Nephron (organoid): Measurements from ENCODE around the gene C2CD2L.
A peak's percentile ranks its signal among the peaks of the same experiment; 100 is the strongest.

ENCODE experiments used
- H3K27ac Mint-ChIP-seq, 3 experiments: 2 replicates each; pipeline ENCODE4 v1.8.0; 2020; ENCODE audit warnings: mixed read lengths in 3 of 3, mild to moderate bottlenecking in 2 of 3, moderate library complexity in 1 of 3
- H3K27me3 Mint-ChIP-seq: 2 replicates; pipeline ENCODE4 v1.8.0; 2021; ENCODE audit warnings: low read depth, mild to moderate bottlenecking, moderate library complexity, mixed read lengths
- H3K36me3 Mint-ChIP-seq: 2 replicates; pipeline ENCODE4 v1.8.0; 2020; ENCODE audit warnings: low read depth, mixed read lengths
- H3K4me1 Mint-ChIP-seq: 2 replicates; pipeline ENCODE4 v1.8.0; 2020; ENCODE audit warnings: mixed read lengths
- H3K4me3 Mint-ChIP-seq, 3 experiments: 2 replicates each; pipeline ENCODE4 v1.8.0; 2020; ENCODE audit warnings: mild to moderate bottlenecking in 3 of 3, mixed read lengths in 3 of 3, moderate library complexity in 2 of 3
- H3K9me3 Mint-ChIP-seq: 2 replicates; pipeline ENCODE4 v1.8.0; 2020; ENCODE audit warnings: mixed read lengths
- TF ChIP-seq, protein P1 (sequence below), 3 experiments: fragments of 200-600 bp; sonication (generic); IDR thresholded peaks; one replicate each; pipeline ENCODE4 v1.5.0; 2021; ENCODE audit warnings: antibody characterized with exemption in 3 of 3; ENCODE audit not compliant: unreplicated experiment in 3 of 3

The C2CD2L gene

DNA sequence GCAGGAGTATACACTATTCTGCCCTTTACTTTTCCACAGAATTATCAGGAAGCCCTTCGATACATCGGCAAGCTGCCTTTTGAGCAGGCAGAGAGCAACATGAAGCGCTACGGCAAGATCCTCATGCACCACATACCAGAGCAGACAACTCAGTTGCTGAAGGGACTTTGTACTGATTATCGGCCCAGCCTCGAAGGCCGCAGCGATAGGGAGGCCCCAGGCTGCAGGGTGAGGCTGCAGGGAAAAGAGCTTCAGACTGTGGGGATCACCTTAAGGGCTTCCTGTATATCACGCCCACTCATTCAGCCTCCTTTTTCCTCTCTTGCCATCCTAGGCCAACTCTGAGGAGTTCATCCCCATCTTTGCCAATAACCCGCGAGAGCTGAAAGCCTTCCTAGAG, 29.3 kb upstream of the C2CD2L start:
- H3K27me3 Mint-ChIP-seq: no peaks in the 10 kb centered on the region
- peaks cover 59% of the 10 kb centered on the region for H3K36me3 Mint-ChIP-seq
- H3K4me3 Mint-ChIP-seq: no peak overlapping the region
- TF ChIP-seq, protein P1, sequence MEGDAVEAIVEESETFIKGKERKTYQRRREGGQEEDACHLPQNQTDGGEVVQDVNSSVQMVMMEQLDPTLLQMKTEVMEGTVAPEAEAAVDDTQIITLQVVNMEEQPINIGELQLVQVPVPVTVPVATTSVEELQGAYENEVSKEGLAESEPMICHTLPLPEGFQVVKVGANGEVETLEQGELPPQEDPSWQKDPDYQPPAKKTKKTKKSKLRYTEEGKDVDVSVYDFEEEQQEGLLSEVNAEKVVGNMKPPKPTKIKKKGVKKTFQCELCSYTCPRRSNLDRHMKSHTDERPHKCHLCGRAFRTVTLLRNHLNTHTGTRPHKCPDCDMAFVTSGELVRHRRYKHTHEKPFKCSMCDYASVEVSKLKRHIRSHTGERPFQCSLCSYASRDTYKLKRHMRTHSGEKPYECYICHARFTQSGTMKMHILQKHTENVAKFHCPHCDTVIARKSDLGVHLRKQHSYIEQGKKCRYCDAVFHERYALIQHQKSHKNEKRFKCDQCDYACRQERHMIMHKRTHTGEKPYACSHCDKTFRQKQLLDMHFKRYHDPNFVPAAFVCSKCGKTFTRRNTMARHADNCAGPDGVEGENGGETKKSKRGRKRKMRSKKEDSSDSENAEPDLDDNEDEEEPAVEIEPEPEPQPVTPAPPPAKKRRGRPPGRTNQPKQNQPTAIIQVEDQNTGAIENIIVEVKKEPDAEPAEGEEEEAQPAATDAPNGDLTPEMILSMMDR (IDR thresholded peaks at IDR 0.05; ENCODE audit: unreplicated experiment in 3 of 3): no peak
- H3K9me3 Mint-ChIP-seq: no peaks in the 10 kb centered on the region
- no peaks in the 10 kb centered on the region for H3K4me1 Mint-ChIP-seq
- H3K27ac Mint-ChIP-seq: no peak overlapping the region

DNA sequence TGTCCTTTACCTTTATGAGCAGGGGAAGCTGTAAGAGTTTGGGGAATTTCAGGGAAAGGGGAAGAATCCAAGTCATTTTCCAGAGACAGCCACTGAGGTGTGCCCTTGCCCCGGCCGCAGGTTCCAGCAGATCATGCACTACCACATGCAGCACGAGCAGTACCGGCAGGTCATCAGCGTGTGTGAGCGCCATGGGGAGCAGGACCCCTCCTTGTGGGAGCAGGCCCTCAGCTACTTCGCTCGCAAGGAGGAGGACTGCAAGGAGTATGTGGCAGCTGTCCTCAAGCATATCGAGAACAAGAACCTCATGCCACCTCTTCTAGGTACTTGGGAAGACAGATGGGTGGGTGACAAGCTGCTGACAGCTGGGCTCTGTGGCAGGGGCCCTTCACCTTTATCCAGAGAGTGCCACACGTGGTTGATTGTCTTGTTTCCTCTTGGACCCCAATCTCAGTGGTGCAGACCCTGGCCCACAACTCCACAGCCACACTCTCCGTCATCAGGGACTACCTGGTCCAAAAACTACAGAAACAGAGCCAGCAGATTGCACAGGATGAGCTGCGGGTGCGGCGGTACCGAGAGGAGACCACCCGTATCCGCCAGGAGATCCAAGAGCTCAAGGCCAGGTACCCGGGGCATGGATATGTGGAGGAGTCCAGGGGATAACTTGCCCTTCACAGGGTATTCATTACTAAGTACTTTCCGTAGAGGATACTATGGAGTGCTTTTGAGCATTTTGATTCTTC, 28.3 kb upstream of the C2CD2L start:
- peaks cover 51% of the 10 kb centered on the region for H3K36me3 Mint-ChIP-seq
- no peak overlapping the region for H3K4me3 Mint-ChIP-seq
- H3K4me1 Mint-ChIP-seq: no peaks in the 10 kb centered on the region
- H3K27me3 Mint-ChIP-seq: no peaks in the 10 kb centered on the region
- H3K27ac Mint-ChIP-seq: no peak overlapping the region
- TF ChIP-seq, protein P1 (IDR thresholded peaks at IDR 0.05; ENCODE audit: unreplicated experiment in 3 of 3): no peak
- H3K9me3 Mint-ChIP-seq: no peaks in the 10 kb centered on the region

DNA sequence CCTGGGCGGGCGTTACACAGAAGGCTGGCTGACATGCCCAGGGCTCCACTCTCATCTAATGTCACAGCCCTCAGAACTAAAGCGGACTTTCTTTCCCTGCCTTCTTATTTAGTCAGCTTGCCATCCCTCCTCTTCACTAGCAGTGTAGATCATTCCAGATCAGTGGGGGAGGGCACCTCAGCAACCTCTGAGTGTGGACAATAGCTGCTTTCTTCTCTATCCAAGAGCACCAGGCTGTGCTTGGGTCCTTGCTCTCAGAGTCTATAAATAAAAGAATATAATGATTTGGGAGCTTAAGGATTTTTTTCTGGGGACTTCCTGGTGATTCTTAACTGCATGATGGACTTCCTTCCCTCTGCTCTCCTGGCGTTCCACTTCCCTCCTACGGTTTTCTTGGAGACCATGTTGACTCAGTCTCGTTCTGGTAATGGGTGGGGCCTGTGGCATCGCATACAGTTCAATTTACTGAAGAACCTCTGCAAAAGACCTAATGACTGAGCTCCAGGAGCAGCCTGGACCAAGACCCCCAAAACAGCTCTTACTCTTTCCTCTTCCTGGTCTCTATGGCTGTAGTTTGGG, 25.4 kb upstream of the C2CD2L start:
- Mint-ChIP-seq H3K4me1 (peaks cover 11% of the 10 kb centered on the region), H3K27ac (no peak overlapping the region), H3K9me3 (no peaks in the 10 kb centered on the region), H3K27me3 (no peaks in the 10 kb centered on the region), H3K36me3 (peaks cover 46% of the 10 kb centered on the region), H3K4me3 (no peak overlapping the region)
- TF ChIP-seq, protein P1 (IDR thresholded peaks at IDR 0.05; ENCODE audit: unreplicated experiment in 3 of 3): no peak

DNA sequence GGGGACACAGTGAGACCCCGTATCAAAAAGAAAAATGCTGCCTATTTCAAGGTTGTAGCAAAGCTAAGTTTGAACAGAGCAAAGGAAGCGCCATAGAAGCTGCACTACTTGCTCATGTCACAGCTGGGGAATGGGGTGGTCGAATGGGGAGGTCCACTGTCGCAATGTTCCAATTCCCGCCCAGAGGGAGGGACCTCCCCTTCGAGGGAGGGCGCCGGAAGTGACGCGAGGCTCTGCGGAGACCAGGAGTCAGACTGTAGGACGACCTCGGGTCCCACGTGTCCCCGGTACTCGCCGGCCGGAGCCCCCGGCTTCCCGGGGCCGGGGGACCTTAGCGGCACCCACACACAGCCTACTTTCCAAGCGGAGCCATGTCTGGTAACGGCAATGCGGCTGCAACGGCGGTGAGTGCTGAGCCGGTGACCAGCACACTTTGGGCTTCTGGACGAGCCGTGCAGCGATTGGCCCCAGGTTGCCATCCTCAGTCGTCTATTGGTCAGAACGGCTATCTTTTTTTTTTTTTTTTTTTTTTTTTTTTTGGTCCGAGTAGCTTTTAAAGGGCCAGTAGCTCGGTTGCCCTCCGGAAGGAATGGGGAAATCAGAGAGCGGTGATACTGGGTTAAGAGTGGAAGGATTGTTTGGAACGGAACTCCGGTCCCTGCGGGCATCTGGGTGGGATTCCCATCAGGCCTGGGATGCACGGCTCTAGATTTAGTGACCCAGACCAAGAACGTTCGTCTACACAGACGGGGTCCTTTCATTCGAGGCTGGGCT, 22.3 kb upstream of the C2CD2L start, which contains the start of gene HMBS:
TSS of gene HMBS (plus strand) at position 219 of the 774 bp plus-strand sequence. CDS start at position 372, 153 bp downstream.
- Mint-ChIP-seq H3K27ac (peak within 1 kb of the TSS; percentile 93 to 98 (median 96)), H3K9me3 (no peaks in the 10 kb centered on the region), H3K27me3 (no peaks in the 10 kb centered on the region), H3K4me1 (peaks cover 11% of the 10 kb centered on the region), H3K4me3 (peak within 1 kb of the TSS; percentile 94 to 99 (median 97)), H3K36me3 (peaks cover 24% of the 10 kb centered on the region)
- TF ChIP-seq, protein P1 (IDR thresholded peaks at IDR 0.05; ENCODE audit: unreplicated experiment in 3 of 3): no peak

DNA sequence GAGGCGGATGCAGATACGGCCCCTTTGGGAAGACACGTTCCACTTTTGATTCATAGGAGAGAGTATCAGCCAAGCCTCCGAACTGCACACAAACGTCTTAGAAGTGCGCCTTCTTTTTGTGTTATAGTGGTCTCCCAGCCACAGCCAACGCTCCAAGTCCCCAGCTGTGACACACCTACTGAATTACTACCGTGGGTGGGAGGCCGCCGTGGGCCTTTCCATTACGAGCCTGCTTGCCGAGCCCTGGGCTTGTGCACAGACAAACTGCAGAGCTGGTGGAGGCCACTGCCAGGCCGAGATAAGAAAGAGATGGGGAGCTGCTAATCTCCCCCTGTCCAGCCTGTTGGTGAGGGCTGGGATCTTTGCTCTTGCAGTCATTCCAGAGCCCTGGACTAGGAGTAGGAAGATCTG, 21.7 kb upstream of the C2CD2L start:
- Mint-ChIP-seq H3K27ac (peak overlapping the region; percentile 93 to 98 (median 96)), H3K9me3 (no peaks in the 10 kb centered on the region), H3K4me3 (peak overlapping the region; percentile 94 to 99 (median 97)), H3K36me3 (peaks cover 27% of the 10 kb centered on the region), H3K4me1 (peaks cover 17% of the 10 kb centered on the region), H3K27me3 (no peaks in the 10 kb centered on the region)
- TF ChIP-seq, protein P1 (IDR thresholded peaks at IDR 0.05; ENCODE audit: unreplicated experiment in 3 of 3): no peak
